D341Med (cell line): Measurements from ENCODE around the gene ZC3H18.
"Not testable (repeated sequence)": the region's sequence is repeated elsewhere in the genome, so short reads cannot be mapped to it uniquely, and the experiment has no call there.

Source experiments
- DNase-seq: peaks from one replicate; pipeline ENCODE4 v3.0.0; 2012; ENCODE audit warnings: low spot score

ZC3H18 gene

GRCh38 chr16:88654363-88655052 is 84.3 kb downstream of the ZC3H18 start:
- no peak for DNase-seq

DNA sequence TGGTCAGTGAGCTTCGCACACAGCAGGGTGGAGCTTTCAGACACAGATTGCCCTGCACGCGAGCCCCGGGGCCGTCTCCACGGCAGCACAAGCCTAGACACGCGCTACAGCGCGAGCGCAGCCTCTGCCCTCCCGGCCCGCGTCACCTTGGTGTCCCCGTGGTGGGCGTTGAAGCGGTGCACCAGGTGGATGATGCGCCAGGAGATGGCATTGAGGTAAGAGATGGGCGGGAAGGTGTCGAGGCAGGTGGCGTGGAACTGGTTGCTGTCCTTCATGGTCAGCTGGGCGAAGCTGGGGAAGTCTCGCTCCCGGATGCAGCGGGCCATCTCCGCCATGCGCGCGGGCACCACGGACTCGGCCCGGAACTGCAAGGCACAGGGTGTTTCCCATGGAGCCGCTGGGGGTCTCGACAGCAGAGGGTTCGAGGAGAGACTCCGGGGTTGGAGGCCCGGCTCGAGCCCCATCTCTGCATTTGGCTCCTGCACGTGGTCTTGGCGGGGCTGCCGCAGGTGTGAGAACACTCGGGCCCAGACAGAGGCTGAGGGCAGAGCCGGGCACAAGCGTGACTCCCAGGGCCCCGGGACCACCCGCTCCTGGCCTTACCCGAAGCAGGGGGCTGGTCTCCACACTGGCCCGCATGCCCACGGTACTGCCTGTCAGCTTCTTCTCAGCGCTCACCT is 85.0 kb downstream of the ZC3H18 start:
- no peak for DNase-seq

DNA sequence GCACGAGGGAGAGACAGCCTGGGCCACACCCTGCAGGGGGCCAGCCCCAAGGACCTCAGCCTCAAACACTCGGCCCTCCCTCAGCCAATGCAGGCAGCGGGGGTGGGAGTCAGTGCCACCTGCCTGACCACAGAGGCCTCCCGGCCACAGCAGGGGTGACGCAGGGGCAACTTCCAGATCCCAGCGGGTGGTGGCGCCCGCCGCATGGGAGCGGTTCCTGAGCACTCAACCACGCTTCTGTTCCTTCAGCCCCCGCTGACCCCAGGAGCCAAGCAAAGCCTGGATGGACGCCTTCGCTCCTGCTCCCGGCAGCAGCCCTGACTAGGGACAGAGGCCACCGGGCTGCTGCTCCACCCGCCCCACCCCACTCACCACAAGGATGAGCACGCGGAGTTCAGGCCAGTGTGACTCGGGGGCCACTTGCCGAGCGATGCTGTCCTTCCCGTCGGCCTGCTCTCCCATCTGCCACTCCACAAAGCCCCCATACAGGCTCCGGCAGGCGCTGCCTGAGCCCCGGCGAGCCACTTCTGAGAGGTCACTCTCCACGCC is 85.6 kb downstream of the ZC3H18 start:
- DNase-seq, result no peak

DNA sequence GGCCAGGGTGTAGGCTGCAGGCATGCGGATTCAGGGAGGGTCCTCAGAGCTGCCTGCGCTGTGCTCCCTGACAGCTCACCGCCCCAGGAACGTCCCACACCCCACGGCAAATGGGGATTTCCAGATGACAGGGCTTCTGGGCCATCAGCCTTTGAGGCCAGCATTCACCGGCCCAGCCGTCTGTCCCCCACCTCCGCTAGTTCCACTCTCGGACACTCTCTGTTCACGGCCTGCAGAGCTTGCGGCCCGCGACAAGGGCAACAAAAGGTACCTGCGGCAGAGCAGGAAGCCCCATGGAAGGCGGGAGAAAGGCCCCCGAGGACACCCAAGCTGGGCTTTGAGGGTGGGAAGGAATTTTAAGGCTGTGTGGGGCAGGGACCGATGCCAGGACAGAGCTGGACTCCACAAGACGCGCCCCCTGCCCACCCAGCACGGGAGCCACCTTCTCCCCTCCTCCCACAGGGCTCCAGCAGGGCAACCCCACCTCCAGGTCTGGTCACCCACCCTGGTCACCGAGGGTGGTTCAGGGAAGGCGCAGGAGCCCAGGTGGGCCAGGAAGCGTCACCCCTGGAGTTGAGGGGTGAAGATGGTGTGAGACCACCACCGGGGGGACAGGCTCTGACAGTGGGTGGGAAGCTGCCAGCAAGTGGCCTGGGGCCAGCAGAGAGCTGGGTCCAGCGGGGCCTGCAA is 86.2 kb downstream of the ZC3H18 start:
- no peak for DNase-seq

GRCh38 chr16:88657371-88657770 is 87.2 kb downstream of the ZC3H18 start:
- no peak for DNase-seq

DNA sequence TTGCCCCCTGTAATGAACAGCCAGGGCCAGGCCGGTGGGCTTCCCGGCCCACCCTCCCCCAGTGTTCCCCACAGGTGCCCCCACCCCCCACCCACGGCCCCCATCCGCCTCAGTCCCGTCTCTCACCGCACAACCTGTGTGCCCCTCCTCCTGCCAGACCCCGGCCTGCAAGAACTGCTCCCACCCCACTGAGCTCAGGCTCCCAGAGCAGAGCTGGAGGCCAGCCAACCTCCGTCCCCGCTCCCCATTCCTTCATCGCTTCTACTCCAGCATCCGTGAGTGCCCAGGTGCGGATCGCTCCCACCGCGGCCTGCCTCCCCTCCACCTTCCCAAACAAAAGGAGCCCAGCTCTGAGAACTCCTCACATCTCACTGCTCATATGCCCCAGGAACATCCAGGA is 88.5 kb downstream of the ZC3H18 start:
- no peak for DNase-seq

- DNase-seq, result no peak
Observed at GRCh38 chr16:88659160-88659559, 89.0 kb downstream of the ZC3H18 start.

GRCh38 chr16:88661468-88661867 is 91.3 kb downstream of the ZC3H18 start:
- no peak for DNase-seq

DNA sequence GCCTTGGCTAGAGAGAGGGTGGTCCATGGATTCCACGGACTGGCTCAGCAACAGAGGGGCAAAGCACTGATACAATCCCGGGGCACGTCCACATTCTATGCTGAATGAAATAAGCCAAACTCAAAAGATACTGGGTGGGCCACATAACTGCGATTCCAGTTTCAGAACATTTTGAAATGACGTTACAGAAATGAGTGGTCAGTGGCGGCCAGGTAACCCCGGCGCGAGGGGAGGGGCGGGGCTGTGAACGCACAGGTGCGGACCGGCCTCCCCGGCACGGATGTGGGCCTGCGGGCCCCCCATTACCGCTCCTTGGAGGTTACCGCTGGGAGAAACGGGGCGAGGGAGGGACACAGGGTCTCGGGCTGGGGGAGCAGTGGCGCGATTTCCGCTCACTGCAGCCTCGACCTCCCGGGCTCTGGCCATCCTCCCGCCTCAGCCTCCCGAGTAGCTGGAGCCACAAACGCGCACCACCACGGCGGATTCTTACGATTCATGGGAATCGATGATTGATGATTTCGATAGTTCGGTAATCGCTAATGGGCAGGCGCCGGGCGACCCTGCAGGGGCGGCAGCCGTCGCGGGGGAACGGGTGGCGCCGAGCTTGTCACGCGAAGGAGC is 92.1 kb downstream of the ZC3H18 start:
- DNase-seq, result no peak

DNA sequence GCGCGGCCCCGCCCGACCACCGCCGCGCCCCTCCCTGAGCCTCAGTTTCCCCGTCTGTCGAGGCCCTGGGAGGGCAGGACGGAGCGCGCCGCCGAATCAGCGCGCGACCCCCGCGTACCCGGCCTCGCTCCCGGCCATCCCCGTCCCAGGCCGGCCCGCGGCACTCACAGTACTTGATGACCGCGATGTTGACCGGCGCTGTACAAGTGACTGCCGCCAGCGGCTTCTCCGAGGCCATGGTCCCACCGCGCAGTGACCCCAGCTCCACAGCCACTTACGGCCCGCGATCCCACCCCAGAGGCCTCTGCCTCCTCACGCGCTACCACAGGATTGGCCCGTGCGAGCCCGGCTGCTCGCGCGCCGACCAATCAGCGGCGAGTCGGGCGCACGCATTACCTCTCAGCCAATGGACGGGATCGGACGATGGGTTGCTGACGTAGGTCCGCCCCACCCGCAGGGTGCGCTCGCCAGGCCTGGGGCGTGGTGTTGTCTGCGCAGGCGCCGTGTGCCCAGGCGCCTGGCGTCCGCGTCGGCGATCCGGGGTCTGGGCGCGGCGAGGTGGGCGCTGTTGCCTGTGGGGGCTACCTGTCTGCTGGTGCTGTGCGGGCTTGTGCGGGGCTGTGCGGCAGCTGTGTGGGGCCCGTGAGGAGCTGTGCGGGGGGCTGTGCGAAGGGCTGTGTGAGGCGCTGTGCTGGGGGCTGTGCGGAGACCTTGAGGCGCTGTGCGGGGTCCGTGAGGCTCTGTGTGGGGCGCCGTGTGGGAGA is 92.8 kb downstream of the ZC3H18 start, which contains the start of gene MVD:
Gene MVD, minus strand, starts transcription at position 249 of the 764 bp plus-strand sequence. Its CDS starts 11 bp downstream, at position 238.
- DNase-seq, result peak; percentile 99

DNA sequence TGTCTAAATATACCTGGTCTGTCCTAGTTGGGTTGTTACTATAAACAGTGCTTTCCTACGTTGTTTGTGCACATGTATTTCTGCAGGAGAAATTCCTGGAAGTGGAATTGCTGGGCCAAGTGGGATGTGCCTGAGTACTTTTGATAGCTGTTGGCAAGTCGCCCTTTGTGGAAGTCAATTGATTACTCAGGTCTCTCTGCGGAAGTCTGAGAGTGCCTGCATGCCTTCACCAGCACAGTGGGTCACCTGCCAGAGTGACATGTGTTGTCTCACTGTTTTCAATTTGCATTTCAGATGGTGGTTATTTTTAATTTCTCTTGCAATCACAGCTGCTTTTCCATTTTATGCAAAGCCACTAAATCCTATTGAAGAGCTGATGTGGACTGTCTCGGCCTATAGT is 94.9 kb downstream of the ZC3H18 start:
- no peak for DNase-seq

DNA sequence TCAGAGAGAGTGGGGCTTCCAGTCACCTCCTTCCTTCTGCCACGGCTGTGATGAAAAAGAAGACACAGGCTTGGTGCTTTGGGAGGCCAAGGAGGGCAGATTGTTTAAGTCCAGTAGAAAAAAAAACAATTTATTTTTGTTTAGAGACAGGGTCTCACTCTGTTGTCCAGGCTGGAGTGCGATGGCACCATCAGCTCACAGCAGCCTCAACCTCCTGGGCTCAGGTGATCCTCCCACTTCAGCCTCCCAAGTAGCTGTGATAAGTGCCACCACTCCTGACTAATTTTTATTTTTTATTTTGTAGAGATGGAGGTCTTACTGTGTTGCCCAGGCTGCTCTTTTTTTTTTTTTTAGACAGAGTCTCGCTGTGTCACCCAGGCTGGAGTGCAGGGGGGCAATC is 95.4 kb downstream of the ZC3H18 start:
- DNase-seq, result no peak

- DNase-seq, result no peak
Observed at GRCh38 chr16:88667461-88667860, 97.3 kb downstream of the ZC3H18 start.

DNA sequence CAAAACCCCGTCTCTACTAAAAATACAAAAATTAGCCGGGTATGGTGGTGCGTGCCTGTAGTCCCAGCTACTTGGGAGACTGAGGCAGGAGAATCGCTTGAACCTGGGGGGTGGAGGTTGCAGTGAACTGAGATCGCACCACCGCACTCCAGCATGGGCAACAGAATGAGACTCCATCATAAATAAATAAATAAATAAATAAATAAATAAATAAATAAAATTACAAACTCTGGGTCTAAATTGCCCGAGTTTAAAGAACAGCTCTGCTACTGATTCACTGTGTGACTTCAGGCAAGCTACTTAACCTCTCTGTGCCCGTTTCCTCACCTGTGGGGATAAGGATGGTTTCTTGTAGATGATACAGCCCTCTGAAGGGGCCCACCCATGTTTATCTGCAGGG is 99.3 kb downstream of the ZC3H18 start:
- not testable (repeated sequence) for DNase-seq

GRCh38 chr16:88669980-88670379 is 99.8 kb downstream of the ZC3H18 start:
- no peak for DNase-seq

DNA sequence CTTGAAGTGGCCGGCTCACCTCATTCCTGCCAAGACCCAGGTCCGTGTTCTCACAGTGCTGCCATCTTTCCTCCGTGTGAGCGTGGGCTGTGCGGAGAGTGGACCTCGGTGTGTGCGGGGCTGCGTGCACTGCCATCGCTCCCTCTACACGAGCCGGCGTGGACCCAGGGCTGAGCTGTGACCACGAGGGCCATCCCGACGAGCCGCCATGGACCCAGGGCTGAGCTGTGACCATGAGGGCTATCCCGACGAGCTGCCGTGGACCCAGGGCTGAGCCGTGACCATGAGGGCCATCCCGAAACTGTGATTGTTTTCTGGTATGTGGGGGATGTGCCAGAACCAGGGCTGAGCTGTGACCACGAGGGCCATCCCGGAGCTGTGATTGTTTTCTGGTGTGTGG is 101.6 kb downstream of the ZC3H18 start:
- DNase-seq, result no peak

- DNase-seq, result peak; percentile 74
Observed at GRCh38 chr16:88672776-88673175, 102.6 kb downstream of the ZC3H18 start.

DNA sequence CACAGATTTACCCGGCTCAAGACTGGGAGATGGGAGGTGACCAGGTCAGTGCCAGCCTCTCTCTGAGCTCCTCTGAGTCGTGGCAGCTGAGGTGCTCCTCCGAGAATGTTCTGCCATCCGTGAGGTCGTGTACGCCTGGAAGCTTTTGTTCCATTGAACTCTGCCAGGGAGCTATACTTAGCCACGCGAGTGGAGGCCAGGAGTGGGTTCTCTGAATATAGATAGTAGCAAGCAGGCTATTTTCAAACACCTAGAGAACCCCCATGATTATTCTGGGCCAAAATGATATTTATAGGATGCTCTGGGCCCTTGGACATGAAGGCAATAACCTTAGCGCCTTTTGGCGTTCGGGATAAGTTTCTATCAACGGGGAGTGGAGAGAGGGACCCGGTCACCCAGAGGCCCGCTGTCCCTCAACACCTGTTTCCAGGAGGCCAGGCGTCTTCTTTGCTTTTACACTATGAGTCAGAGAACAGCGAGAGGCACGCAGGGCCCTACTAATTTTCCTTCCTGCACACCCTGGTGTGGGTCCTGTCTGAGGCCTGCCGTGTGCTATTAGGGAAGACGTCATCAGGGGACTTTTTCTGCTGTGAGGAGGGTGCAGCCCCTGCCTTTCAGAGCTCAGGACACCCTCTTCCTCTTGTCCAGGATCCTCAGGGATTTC is 103.6 kb downstream of the ZC3H18 start:
- no peak for DNase-seq

- DNase-seq, result no peak
Observed at GRCh38 chr16:88676502-88677242, 106.5 kb downstream of the ZC3H18 start.

- no peak for DNase-seq
Observed at GRCh38 chr16:88677721-88678120, 107.5 kb downstream of the ZC3H18 start.
